Measurements from ENCODE around the gene PHF14. TPM values are rescaled to one million over a fixed set of nuclear protein-coding genes. Genes with fewer than 3 reads are reported as not detected.
A peak's percentile ranks its signal among the peaks of the same experiment; 100 is the strongest.

PHF14 gene
- total RNA-seq, 2 donors from 2014 or later: 32.5 to 48.2 TPM

DNA sequence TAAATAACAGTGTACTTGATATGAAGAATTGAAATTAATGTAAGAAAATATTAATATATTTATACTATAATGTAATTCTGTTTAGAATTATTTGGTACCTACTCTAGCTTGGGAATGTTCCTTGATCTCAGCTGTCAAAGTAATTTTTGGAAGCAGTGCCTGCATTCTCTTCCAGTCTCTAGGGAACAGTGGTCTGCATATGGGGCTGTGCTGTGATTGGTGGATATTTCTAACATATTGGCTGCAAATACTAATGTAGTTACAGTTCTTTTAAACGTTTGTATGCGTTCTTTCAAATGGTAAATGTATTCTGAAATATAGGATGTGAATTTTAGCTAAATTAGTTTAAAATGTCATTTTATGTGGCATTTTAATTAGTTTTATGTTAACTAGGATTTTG lies 87.2 kb downstream of the PHF14 start:
- no peak for DNase-seq (ENCODE audit: low spot score in 2 of 2)
- no peak for ATAC-seq
- Mint-ChIP-seq H3K27ac (no peak overlapping the region), H3K9me3 (no peaks in the 10 kb centered on the region), H3K36me3 (peaks cover 0 to 10% of the 10 kb centered on the region in 2 donors)

DNA sequence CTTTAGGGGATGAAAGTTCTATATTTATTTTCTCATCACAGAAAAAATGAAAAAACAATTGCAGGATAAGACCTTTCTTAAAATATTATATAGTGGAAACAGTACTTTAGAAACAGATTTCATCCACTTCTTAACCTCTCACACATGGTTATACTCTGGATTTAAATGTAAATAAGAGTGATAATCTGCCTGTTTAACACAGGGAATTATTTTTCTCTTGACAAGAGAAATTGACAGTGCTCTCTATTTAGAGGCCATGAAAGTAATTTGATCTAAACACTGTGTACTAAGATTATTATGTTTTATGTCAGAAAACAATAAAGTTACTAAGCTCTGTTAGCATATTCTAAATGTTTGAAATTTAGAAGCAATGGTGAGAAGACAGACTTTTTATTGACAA lies 88.4 kb downstream of the PHF14 start:
- Mint-ChIP-seq H3K36me3 (peaks cover 0 to 10% of the 10 kb centered on the region in 2 donors), H3K27ac (no peak overlapping the region), H3K9me3 (no peaks in the 10 kb centered on the region)
- ATAC-seq (no peak), DNase-seq (ENCODE audit: low spot score in 2 of 2) (no peak)

DNA sequence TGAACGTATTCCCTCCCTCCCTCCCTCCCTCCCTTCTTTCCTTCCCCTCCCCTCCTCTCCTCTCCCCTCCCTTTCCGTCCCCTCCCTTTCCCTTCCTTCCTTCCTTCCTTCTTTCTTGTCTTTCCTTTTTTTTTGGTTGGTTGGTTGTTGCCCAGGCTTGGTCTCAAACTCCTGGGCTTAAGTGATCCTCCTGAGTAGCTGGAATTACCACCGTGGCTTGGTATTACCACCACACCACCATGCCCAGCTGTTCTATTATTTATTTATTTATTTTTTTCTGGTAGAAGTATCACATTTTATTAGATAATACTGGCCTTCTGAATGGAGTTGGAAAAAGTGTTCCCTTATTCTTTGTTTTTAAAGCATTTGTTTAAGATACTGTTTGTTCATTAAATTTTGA lies 95.9 kb downstream of the PHF14 start:
- ATAC-seq: no peak
- no peak for DNase-seq (ENCODE audit: low spot score in 2 of 2)
- Mint-ChIP-seq H3K36me3 (peaks cover 5 to 6% of the 10 kb centered on the region in 2 donors), H3K9me3 (no peaks in the 10 kb centered on the region), H3K27ac (no peak overlapping the region)

DNA sequence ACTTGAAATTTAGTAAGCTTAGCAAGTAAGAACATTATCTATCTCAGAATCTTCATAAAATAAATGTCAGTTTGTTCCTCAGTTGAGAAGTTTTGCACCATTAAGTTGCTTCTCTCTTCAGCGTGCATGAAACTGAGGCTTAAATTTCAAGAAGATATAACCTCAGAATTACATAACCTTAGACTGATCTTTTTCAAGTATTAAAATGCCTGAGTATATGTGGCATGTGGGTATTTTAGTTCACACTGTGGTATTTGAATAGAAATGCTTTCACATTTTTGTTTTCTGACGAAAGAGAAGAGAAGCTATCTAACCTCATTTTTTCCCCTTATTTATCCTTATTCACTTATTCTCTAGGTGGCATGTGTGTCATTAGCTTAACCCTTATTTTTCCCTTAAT lies 104.1 kb downstream of the PHF14 start:
- H3K9me3 Mint-ChIP-seq: peaks cover 0 to 4% of the 10 kb centered on the region in 2 donors
- ATAC-seq (no peak), DNase-seq (ENCODE audit: low spot score in 2 of 2) (no peak)
- H3K36me3 Mint-ChIP-seq: peaks cover 11 to 12% of the 10 kb centered on the region in 2 donors
- H3K27ac Mint-ChIP-seq: no peak overlapping the region

DNA sequence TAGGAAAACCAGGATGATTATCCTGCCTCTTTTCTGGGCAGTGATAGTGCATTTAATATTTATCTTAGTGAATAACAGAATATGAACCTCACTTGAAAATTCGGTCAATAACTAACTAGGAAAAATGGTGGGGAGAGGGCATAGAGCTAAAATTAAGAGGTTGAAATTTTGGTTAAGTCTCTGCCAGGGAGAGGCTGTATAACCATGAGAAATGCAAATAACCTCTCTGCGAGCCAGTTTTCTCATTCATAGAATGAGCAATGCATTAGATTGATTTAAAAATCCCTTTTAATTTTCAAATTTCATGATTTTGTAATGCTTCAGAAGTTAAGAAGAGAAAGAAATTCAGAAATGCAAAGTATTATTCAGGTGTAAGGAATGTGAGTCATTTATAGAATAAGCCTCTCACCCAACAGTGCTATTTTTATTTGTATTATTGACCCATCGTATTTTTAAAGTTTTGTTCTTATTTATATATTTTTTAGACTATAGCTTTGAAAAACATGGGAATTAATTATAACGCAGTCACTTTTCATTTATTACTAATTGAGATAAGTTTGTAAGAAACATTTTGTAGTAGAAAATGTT lies 104.7 kb downstream of the PHF14 start:
- Mint-ChIP-seq H3K27ac (no peak overlapping the region), H3K9me3 (peaks cover 0 to 5% of the 10 kb centered on the region in 2 donors)
- ATAC-seq: no peak

DNA sequence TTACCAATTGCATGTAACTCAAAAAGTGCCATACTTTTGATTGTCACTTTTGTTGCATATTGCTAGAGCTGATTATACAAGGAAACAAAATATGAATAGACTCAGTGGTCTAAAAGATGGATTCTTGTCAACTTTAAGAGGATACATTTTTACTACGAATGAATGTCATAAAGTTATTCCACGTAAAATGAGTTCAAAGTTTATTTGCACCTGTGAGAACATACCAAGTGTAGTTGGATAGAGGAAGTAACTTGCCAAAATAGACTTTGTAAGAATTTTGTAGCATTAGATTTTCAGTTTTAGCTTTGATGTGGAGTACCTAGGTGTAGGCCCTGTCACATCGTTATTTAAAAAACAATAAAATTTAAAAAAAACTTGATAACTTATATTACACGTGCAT lies 106.2 kb downstream of the PHF14 start:
- Mint-ChIP-seq H3K27ac (no peak overlapping the region), H3K36me3 (peaks cover 8 to 9% of the 10 kb centered on the region in 2 donors), H3K9me3 (peaks cover 0 to 5% of the 10 kb centered on the region in 2 donors)
- ATAC-seq (no peak), DNase-seq (ENCODE audit: low spot score in 2 of 2) (no peak)

More for the DNA sequence above, 104.7 kb downstream of the PHF14 start:
- no peak for DNase-seq (ENCODE audit: low spot score in 2 of 2)
- peaks cover 10 to 14% of the 10 kb centered on the region in 2 donors for H3K36me3 Mint-ChIP-seq

DNA sequence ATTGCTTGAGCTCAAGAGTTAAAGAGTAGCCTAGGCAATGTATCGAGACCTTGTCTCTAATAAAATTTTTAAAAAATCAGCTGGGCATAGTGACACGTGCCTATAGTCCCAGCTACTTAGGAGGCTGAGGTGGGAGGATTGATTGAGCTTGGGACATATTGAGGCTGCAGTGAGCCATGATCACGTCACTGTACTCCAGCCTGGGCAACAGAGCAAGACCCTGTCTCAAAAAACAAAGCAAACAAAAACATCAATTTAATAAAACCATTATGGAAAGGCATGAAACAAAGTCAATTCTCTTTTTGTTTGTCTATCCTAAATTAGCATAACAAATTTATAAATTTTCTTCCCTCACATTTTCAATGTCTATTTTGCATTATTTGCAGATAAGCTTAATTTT lies 108.4 kb downstream of the PHF14 start:
- peaks cover 0 to 5% of the 10 kb centered on the region in 2 donors for H3K9me3 Mint-ChIP-seq
- peak overlapping the region; percentile 37 to 94 for H3K27ac Mint-ChIP-seq
- DNase-seq (ENCODE audit: low spot score in 2 of 2) (no peak), ATAC-seq (no peak)
- peaks cover 8 to 9% of the 10 kb centered on the region in 2 donors for H3K36me3 Mint-ChIP-seq

DNA sequence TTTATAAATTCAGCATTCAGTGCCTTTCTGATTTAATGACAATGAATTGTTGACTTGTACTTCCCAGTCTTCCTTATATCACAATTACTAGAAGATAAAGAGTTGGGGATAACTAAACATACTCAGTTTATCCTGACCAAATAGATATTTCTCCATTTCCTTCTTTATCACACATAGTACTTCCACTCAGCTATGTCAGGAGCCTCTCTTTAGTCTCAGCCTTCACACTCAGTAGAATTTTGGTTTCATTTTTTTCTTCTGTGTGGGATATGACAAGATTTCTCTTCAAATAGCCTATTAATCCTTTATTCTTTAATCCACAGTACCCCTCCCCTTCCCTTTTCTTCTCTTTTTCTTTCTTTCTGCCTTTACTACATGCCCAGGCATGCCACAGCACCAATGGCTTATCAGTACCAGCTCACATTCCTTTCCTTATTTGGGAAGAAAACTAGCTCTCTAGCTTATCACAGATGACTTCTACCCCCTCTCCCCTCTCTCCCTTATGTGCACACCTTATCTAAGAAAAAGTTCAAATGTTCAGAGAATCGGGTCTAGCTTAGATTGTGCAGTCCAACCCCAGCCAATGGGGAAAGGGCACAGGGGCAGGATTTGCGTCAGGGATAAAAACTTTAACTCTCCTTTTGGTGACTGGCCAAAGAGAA lies 109.0 kb downstream of the PHF14 start:
- DNase-seq (ENCODE audit: low spot score in 2 of 2) (no peak), ATAC-seq (no peak)
- Mint-ChIP-seq H3K36me3 (peaks cover 9 to 12% of the 10 kb centered on the region in 2 donors), H3K9me3 (peaks cover 0 to 5% of the 10 kb centered on the region in 2 donors), H3K27ac (peak overlapping the region; percentile 37 to 94)

GRCh38 chr7:11083214-11083568 lies 109.5 kb downstream of the PHF14 start:
- Mint-ChIP-seq H3K27ac (peak overlapping the region; percentile 37 to 94), H3K9me3 (peaks cover 0 to 5% of the 10 kb centered on the region in 2 donors), H3K36me3 (peaks cover 9 to 12% of the 10 kb centered on the region in 2 donors)
- ATAC-seq: no peak
- no peak for DNase-seq (ENCODE audit: low spot score in 2 of 2)

GRCh38 chr7:11104578-11104977 lies 130.9 kb downstream of the PHF14 start:
- DNase-seq (ENCODE audit: low spot score in 2 of 2) (no peak), ATAC-seq (no peak)
- H3K36me3 Mint-ChIP-seq: no peaks in the 10 kb centered on the region
- H3K9me3 Mint-ChIP-seq: no peaks in the 10 kb centered on the region
- no peak overlapping the region for H3K27ac Mint-ChIP-seq

- ATAC-seq: no peak
- H3K36me3 Mint-ChIP-seq: no peaks in the 10 kb centered on the region
Observed at GRCh38 chr7:11109659-11110058, 136.0 kb downstream of the PHF14 start.

DNA sequence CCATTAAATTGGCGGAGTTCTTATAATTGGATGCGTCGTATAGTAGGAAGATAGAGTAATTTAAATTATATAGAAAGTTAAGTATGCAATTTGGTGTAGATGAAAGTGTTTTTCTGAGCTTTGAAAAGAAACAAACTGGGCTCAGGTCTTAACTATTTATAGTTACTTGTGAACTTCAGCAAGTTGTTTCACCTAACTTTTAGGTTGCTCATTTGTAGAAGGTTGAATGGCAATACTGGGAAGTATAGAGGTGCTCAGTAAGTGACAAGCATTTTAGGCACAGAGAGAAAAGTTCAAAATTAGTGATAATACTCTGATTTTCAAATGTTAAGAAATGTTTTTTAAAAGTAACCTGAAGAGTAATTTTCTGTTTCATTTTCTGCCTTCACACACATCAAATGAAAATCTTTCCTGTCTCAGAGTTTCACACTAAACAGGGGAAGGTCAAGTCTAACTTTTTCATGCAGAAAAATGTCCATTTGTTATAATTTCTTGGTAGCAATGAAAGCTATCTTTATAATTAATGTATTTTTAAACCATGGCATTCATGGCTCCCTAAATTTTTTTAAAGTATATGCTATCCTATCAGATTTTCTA lies 146.5 kb downstream of the PHF14 start:
- Mint-ChIP-seq H3K27ac (peak overlapping the region in 1 of 2 donors; percentile 68), H3K9me3 (no peaks in the 10 kb centered on the region), H3K36me3 (peaks cover under 1 to 7% of the 10 kb centered on the region in 2 donors)
- ATAC-seq: peak in 1 of 2 donors; percentile 67
- DNase-seq (ENCODE audit: low spot score in 2 of 2): no peak

More at GRCh38 chr7:11109659-11110058, 136.0 kb downstream of the PHF14 start:
- Mint-ChIP-seq H3K27ac (no peak overlapping the region), H3K9me3 (no peaks in the 10 kb centered on the region)
- DNase-seq (ENCODE audit: low spot score in 2 of 2): no peak

DNA sequence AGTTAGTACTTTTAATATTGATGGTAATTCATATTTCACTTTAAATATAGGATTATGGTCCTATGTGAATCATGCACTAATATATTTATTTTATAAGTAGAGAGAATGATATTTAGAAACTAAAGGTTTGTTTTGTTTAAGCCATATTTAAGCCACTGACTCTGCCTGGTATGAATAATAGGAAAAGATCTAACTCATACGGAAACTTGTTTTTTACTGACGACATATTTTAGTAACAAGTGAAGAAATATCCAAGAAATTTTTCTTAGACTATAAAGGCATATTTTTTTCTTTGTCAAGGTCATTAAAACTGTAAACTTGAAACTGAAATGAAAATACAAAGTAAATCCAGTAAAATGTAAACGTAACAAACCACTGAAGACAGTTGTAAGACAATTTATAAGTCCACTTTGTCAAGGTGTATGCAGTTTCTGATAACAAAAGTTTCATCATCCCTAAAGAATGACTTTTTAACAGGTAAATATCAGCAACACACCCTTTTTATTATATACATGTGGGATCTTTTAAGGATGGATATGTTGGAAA lies 147.1 kb downstream of the PHF14 start:
- DNase-seq (ENCODE audit: low spot score in 2 of 2) (no peak), ATAC-seq (peak in 1 of 2 donors; percentile 87)
- no peaks in the 10 kb centered on the region for H3K9me3 Mint-ChIP-seq
- peaks cover 0 to 7% of the 10 kb centered on the region in 2 donors for H3K36me3 Mint-ChIP-seq
- peak overlapping the region in 1 of 2 donors; percentile 93 for H3K27ac Mint-ChIP-seq

DNA sequence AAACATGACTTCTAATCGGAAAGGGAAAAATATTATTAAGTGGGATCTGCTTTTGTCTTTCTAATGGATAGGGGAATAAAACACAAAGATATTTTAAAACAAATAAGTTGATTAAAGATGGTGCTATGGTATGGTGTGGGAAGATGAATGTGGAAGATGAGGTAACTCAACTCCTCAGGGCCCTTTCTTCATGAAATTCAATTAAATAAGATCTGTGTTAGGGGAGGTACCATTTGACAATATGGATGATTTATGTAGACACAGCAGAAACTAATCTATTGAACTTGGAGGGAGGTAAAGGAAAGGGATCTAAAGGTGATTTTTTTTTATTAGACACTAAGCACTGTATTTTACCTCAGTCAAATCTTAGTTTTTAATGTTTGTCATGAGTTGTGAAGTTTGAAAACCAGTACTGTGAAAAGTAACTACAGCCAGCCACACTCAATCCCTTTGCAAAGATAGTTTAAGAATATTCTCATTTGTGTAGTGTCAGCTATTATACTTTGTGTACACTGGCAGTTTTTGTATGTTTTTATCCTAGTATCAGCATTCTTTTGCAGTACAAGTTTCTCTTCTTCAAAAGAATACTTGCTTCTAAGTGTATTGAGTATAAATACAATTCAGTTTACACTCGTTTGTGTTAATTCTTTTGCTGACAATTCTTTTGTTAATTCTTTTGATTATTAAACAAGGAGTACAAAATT lies 151.3 kb downstream of the PHF14 start:
- Mint-ChIP-seq H3K36me3 (peaks cover 0 to 22% of the 10 kb centered on the region in 2 donors), H3K9me3 (peaks cover 0 to 3% of the 10 kb centered on the region in 2 donors), H3K27ac (no peak overlapping the region)
- ATAC-seq: no peak
- DNase-seq (ENCODE audit: low spot score in 2 of 2): no peak

- DNase-seq (ENCODE audit: low spot score in 2 of 2): no peak
- Mint-ChIP-seq H3K27ac (no peak overlapping the region), H3K9me3 (peaks cover 0 to 3% of the 10 kb centered on the region in 2 donors), H3K36me3 (peaks cover 11 to 22% of the 10 kb centered on the region in 2 donors)
- peak; percentile 48 to 65 for ATAC-seq
Observed at GRCh38 chr7:11127114-11127785, 153.6 kb downstream of the PHF14 start.

DNA sequence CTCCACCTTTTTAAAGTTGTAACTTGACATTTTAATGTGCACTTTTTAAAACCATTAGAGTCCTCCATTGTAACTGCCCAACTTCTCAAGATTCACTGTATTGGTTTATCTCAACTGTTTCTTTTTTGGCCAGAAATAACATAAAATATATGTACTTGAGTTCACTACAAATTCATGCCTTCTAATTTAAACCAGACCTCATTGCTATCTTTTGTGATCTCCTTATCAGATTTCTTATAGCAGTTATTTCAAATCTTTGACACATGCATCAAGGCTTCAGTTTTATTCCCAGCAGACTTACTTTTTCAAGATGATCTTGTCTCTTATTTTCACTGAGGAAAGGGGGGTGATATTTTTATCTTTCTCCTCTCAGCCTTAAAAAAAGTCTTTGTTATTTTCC lies 154.3 kb downstream of the PHF14 start:
- Mint-ChIP-seq H3K9me3 (peaks cover 0 to 3% of the 10 kb centered on the region in 2 donors), H3K27ac (no peak overlapping the region), H3K36me3 (peaks cover 12 to 16% of the 10 kb centered on the region in 2 donors)
- ATAC-seq (no peak), DNase-seq (ENCODE audit: low spot score in 2 of 2) (no peak)
